Karpas-422 (cell line): ENCODE measurements around the gene CLIC1. TPM values are rescaled to one million over a fixed set of nuclear protein-coding genes. Genes with fewer than 3 reads are reported as not detected.

Experiments used
- DNase-seq: peaks from one replicate; pipeline ENCODE4 v3.0.0-alpha.2; 2015
- H2AFZ ChIP-seq: fragments of 200-600 bp; sonication (generic); 2 replicates; pipeline ENCODE4 v1.6.1; 2014; ENCODE audit warnings: antibody characterized with exemption, low read length, mixed read lengths
- H3K27ac ChIP-seq: fragments of 200-600 bp; sonication (generic); 2 replicates; pipeline ENCODE4 v1.5.1; 2014; ENCODE audit warnings: mild to moderate bottlenecking, low read length, moderate library complexity
- H3K27me3 ChIP-seq: fragments of 200-600 bp; sonication (generic); 2 replicates; pipeline ENCODE4 v1.6.1; 2014; ENCODE audit warnings: low read length, mixed read lengths
- H3K36me3 ChIP-seq: fragments of 200-600 bp; sonication (generic); 2 replicates; pipeline ENCODE4 v1.6.1; 2014; ENCODE audit warnings: low read length, mixed read lengths; ENCODE audit not compliant: insufficient read depth
- H3K4me1 ChIP-seq: fragments of 200-600 bp; sonication (generic); 2 replicates; pipeline ENCODE4 v1.6.1; 2014; ENCODE audit warnings: mild to moderate bottlenecking, low read length, mixed read lengths
- H3K4me2 ChIP-seq: fragments of 200-600 bp; sonication (generic); 2 replicates; pipeline ENCODE4 v1.6.1; 2014; ENCODE audit warnings: low read length, low read depth, mild to moderate bottlenecking; ENCODE audit not compliant: poor library complexity, severe bottlenecking
- H3K4me3 ChIP-seq: fragments of 200-600 bp; sonication (generic); 2 replicates; pipeline ENCODE4 v1.5.1; 2014; ENCODE audit warnings: mild to moderate bottlenecking, antibody characterized with exemption, low read length, mixed read lengths
- H3K79me2 ChIP-seq: fragments of 200-600 bp; sonication (generic); 2 replicates; pipeline ENCODE4 v1.6.1; 2014; ENCODE audit warnings: mild to moderate bottlenecking, low read length, mixed read lengths
- H3K9ac ChIP-seq: fragments of 200-600 bp; sonication (generic); 2 replicates; pipeline ENCODE4 v1.6.0; 2014; ENCODE audit warnings: low read length
- H3K9me2 ChIP-seq: fragments of 200-600 bp; sonication (generic), shearing (Covaris generic); replicated peaks from 2 replicates; pipeline ENCODE4 v1.6.0; 2014; ENCODE audit warnings: mild to moderate bottlenecking, low read length, moderate library complexity; ENCODE audit not compliant: insufficient read depth
- H3K9me3 ChIP-seq: fragments of 300-700, 200-600 bp; sonication (generic); 2 replicates; pipeline ENCODE4 v1.6.1; 2014; ENCODE audit warnings: low read length, mixed read lengths
- H4K20me1 ChIP-seq: fragments of 200-600 bp; sonication (generic); 2 replicates; pipeline ENCODE4 v1.6.1; 2014; ENCODE audit warnings: mild to moderate bottlenecking, antibody characterized with exemption, low read length, low read depth; ENCODE audit not compliant: insufficient read depth
- total RNA-seq: library from RNA; depleted of rRNA; stranded (reverse); fragments of >200 nt; shearing (Covaris generic); gene quantifications from 2 replicates; pipeline ENCODE4 v1.2.3, GENCODE V29; 2014; ENCODE audit warnings: low replicate concordance

The CLIC1 gene
- total RNA-seq, 1 experiment from 2014 or later, result 385 TPM

GRCh38 chr6:31700740-31701401, 35.5 kb downstream of the CLIC1 start:
- H3K9me2 ChIP-seq, result no peaks in the 10 kb centered on the region
- peak overlapping the region; percentile 92 for H3K9ac ChIP-seq
- no peaks in the 10 kb centered on the region; the same call in 1 of the 2 replicates for H3K36me3 ChIP-seq
- no peaks in the 10 kb centered on the region for H3K9me3 ChIP-seq
- DNase-seq, result no peak
- peaks cover 27% of the 10 kb centered on the region for H3K79me2 ChIP-seq
- H3K4me1 ChIP-seq, result peaks cover 34% of the 10 kb centered on the region
- H3K27ac ChIP-seq, result peak overlapping the region; percentile 86
- no peaks in the 10 kb centered on the region for H4K20me1 ChIP-seq
- H2AFZ ChIP-seq, result no peak overlapping the region
- no peaks in the 10 kb centered on the region for H3K27me3 ChIP-seq
- peak overlapping the region; percentile 93 for H3K4me2 ChIP-seq
- H3K4me3 ChIP-seq, result peak overlapping the region; percentile 84

- H3K4me3 ChIP-seq, result no peak overlapping the region
- no peaks in the 10 kb centered on the region for H3K9me3 ChIP-seq
- H3K9ac ChIP-seq, result no peak overlapping the region
- no peak overlapping the region for H2AFZ ChIP-seq
- no peaks in the 10 kb centered on the region for H3K9me2 ChIP-seq
- no peak for DNase-seq
- peak overlapping the region; percentile 12; the same call in 1 of the 2 replicates for H3K27ac ChIP-seq
- H3K4me2 ChIP-seq, result no peak overlapping the region
- H3K4me1 ChIP-seq, result peaks cover 26% of the 10 kb centered on the region
- no peaks in the 10 kb centered on the region; the same call in 1 of the 2 replicates for H3K36me3 ChIP-seq
- H3K27me3 ChIP-seq, result no peaks in the 10 kb centered on the region
- H4K20me1 ChIP-seq, result no peaks in the 10 kb centered on the region
- H3K79me2 ChIP-seq, result peaks cover 23% of the 10 kb centered on the region
These were observed 38.8 kb downstream of the CLIC1 start for GRCh38 chr6:31697555-31697954.

GRCh38 chr6:31693535-31693934, 42.8 kb downstream of the CLIC1 start:
- no peak overlapping the region for H3K4me2 ChIP-seq
- no peak overlapping the region for H2AFZ ChIP-seq
- peaks cover 20% of the 10 kb centered on the region for H3K4me1 ChIP-seq
- no peaks in the 10 kb centered on the region for H3K27me3 ChIP-seq
- H3K27ac ChIP-seq, result no peak overlapping the region
- H3K79me2 ChIP-seq, result no peaks in the 10 kb centered on the region
- no peaks in the 10 kb centered on the region for H4K20me1 ChIP-seq
- H3K4me3 ChIP-seq, result no peak overlapping the region
- no peaks in the 10 kb centered on the region for H3K9me3 ChIP-seq
- no peak overlapping the region for H3K9ac ChIP-seq
- H3K9me2 ChIP-seq, result no peaks in the 10 kb centered on the region
- H3K36me3 ChIP-seq, result peaks cover 8% of the 10 kb centered on the region; the same call in 1 of the 2 replicates
- DNase-seq, result no peak

- Histone ChIP-seq H3K79me2 (no peaks in the 10 kb centered on the region), H3K9me3 (no peaks in the 10 kb centered on the region), H3K36me3 (peaks cover 11% of the 10 kb centered on the region; the same call in 1 of the 2 replicates), H3K27ac (no peak overlapping the region), H3K4me1 (peaks cover 17% of the 10 kb centered on the region), H3K27me3 (no peaks in the 10 kb centered on the region), H3K9me2 (no peaks in the 10 kb centered on the region), H4K20me1 (no peaks in the 10 kb centered on the region), H3K4me3 (no peak overlapping the region), H2AFZ (no peak overlapping the region), H3K9ac (no peak overlapping the region), H3K4me2 (no peak overlapping the region)
- no peak for DNase-seq
These were observed 43.4 kb downstream of the CLIC1 start for GRCh38 chr6:31692886-31693285.

- no peaks in the 10 kb centered on the region for H3K9me3 ChIP-seq
These were observed 44.0 kb downstream of the CLIC1 start for GRCh38 chr6:31692353-31692752.

GRCh38 chr6:31691564-31692108, 44.7 kb downstream of the CLIC1 start:
- no peaks in the 10 kb centered on the region for H4K20me1 ChIP-seq
- no peaks in the 10 kb centered on the region for H3K27me3 ChIP-seq
- H3K4me1 ChIP-seq, result peaks cover 13% of the 10 kb centered on the region
- H3K9ac ChIP-seq, result no peak overlapping the region
- no peak overlapping the region for H3K27ac ChIP-seq
- no peaks in the 10 kb centered on the region for H3K79me2 ChIP-seq
- H3K9me3 ChIP-seq, result no peaks in the 10 kb centered on the region
- no peak overlapping the region for H3K4me3 ChIP-seq
- H2AFZ ChIP-seq, result no peak overlapping the region
- H3K36me3 ChIP-seq, result peaks cover 11% of the 10 kb centered on the region; the same call in 1 of the 2 replicates
- no peaks in the 10 kb centered on the region for H3K9me2 ChIP-seq
- no peak for DNase-seq
- no peak overlapping the region for H3K4me2 ChIP-seq

More at GRCh38 chr6:31692353-31692752, 44.0 kb downstream of the CLIC1 start:
- no peak for DNase-seq
- Histone ChIP-seq H3K36me3 (peaks cover 11% of the 10 kb centered on the region; the same call in 1 of the 2 replicates), H2AFZ (no peak overlapping the region), H3K9ac (no peak overlapping the region), H3K4me1 (peaks cover 13% of the 10 kb centered on the region), H3K79me2 (no peaks in the 10 kb centered on the region), H3K9me2 (no peaks in the 10 kb centered on the region), H3K27ac (no peak overlapping the region), H4K20me1 (no peaks in the 10 kb centered on the region), H3K4me3 (no peak overlapping the region), H3K4me2 (no peak overlapping the region), H3K27me3 (no peaks in the 10 kb centered on the region)

GRCh38 chr6:31691078-31691463, 45.3 kb downstream of the CLIC1 start:
- H3K4me3 ChIP-seq, result no peak overlapping the region
- no peaks in the 10 kb centered on the region for H3K79me2 ChIP-seq
- no peaks in the 10 kb centered on the region for H3K9me3 ChIP-seq
- H3K27me3 ChIP-seq, result no peaks in the 10 kb centered on the region
- peaks cover 11% of the 10 kb centered on the region; the same call in 1 of the 2 replicates for H3K36me3 ChIP-seq
- no peaks in the 10 kb centered on the region for H4K20me1 ChIP-seq
- H2AFZ ChIP-seq, result no peak overlapping the region
- H3K27ac ChIP-seq, result no peak overlapping the region
- DNase-seq, result no peak
- no peaks in the 10 kb centered on the region for H3K9me2 ChIP-seq
- H3K4me1 ChIP-seq, result peaks cover 13% of the 10 kb centered on the region
- no peak overlapping the region for H3K9ac ChIP-seq
- no peak overlapping the region for H3K4me2 ChIP-seq

GRCh38 chr6:31690231-31691077, 45.9 kb downstream of the CLIC1 start:
- Histone ChIP-seq H3K36me3 (peaks cover 11% of the 10 kb centered on the region; the same call in 1 of the 2 replicates), H3K4me2 (no peak overlapping the region), H3K27me3 (no peaks in the 10 kb centered on the region), H3K27ac (no peak overlapping the region), H3K4me3 (no peak overlapping the region), H3K79me2 (no peaks in the 10 kb centered on the region), H3K9me2 (no peaks in the 10 kb centered on the region), H3K4me1 (peaks cover 13% of the 10 kb centered on the region), H3K9ac (no peak overlapping the region), H4K20me1 (no peaks in the 10 kb centered on the region), H2AFZ (no peak overlapping the region), H3K9me3 (no peaks in the 10 kb centered on the region)
- DNase-seq, result no peak
